Raji (cell line): Measurements from ENCODE around the gene CHST11.

Source experiments
- POLR2A ChIP-seq: IDR thresholded peaks from 2 replicates; pipeline ENCODE4 v1.6.1; 2011; ENCODE audit warnings: low read depth, low read length, control low read depth; ENCODE audit not compliant: insufficient read depth

Gene CHST11

GRCh38 chr12:104796475-104796862 is 339.7 kb downstream of the CHST11 start:
- no peak for TF ChIP-seq POLR2A

- TF ChIP-seq POLR2A, result no peak
These were observed 342.7 kb downstream of the CHST11 start for GRCh38 chr12:104799458-104799857.

- TF ChIP-seq POLR2A, result no peak
These were observed 344.3 kb downstream of the CHST11 start for GRCh38 chr12:104801005-104801404.

GRCh38 chr12:104801427-104801826 is 344.7 kb downstream of the CHST11 start:
- no peak for TF ChIP-seq POLR2A

GRCh38 chr12:104802208-104802607 is 345.5 kb downstream of the CHST11 start:
- no peak for TF ChIP-seq POLR2A

- TF ChIP-seq POLR2A, result no peak
These were observed 348.4 kb downstream of the CHST11 start for GRCh38 chr12:104805186-104805585.

GRCh38 chr12:104809251-104809650 is 352.5 kb downstream of the CHST11 start:
- TF ChIP-seq POLR2A, result no peak

- TF ChIP-seq POLR2A, result no peak
These were observed 353.1 kb downstream of the CHST11 start for GRCh38 chr12:104809706-104810385.
